ENCODE measurements around the gene FAM219B.

FAM219B gene

GRCh38 chr15:74856537-74856936 lies 50.1 kb downstream of the FAM219B start:
- H3K9me3 ChIP-seq (ENCODE audit: severe bottlenecking) = no peaks in the 10 kb centered on the region
- peaks cover 29% of the 10 kb centered on the region for H3K36me3 ChIP-seq
- DNase-seq = no peak
- no peak for TF ChIP-seq CTCF (IDR thresholded peaks at IDR 0.05; ENCODE audit: low read depth, low read length)
- H3K27ac ChIP-seq = no peak overlapping the region
- no peaks in the 10 kb centered on the region for H3K27me3 ChIP-seq (ENCODE audit: insufficient read depth, low read depth, severe bottlenecking)
- no peak overlapping the region for H3K4me3 ChIP-seq (ENCODE audit: low read depth, low read length)

- Histone ChIP-seq H3K4me3 (ENCODE audit: low read depth, low read length) (no peak overlapping the region), H3K27me3 (ENCODE audit: insufficient read depth, low read depth, severe bottlenecking) (no peaks in the 10 kb centered on the region), H3K9me3 (ENCODE audit: severe bottlenecking) (no peaks in the 10 kb centered on the region), H3K27ac (no peak overlapping the region), H3K36me3 (peaks cover 32% of the 10 kb centered on the region)
- DNase-seq = no peak
- TF ChIP-seq CTCF (IDR thresholded peaks at IDR 0.05; ENCODE audit: low read depth, low read length) = no peak
Measured at GRCh38 chr15:74855857-74856256, 50.8 kb downstream of the FAM219B start.

DNA sequence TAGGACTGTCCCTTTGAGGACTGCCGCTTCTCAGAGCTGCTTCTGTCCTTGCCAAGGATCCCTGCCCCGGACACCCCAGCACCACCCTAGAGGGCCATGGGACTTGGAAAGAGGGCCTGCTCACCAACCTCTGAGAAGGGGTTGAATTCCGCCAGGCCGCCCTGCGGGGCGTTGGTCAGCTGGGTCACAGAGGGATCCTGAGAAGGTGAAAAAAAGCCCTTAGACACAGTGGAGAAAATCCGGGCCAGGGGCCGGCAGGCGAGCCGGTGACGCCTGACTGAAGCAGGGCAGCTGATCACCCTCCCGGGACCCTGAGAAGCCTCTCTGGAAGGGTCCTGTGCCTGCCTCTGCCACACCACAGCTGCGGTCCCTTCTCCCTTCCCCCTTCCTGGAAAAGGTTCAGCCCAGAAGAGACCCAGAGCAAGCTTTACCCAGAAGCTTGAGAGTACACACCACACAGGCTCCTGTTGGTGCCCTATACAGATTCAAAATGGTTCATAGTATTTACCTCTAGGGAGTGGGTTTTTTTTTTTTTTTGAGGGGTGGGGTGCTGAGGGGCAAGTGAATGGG lies 52.1 kb downstream of the FAM219B start:
- no peaks in the 10 kb centered on the region for H3K9me3 ChIP-seq (ENCODE audit: severe bottlenecking)
- no peak overlapping the region for H3K4me3 ChIP-seq (ENCODE audit: low read depth, low read length)
- peaks cover 45% of the 10 kb centered on the region for H3K36me3 ChIP-seq
- no peak overlapping the region for H3K27ac ChIP-seq
- no peak for TF ChIP-seq CTCF (IDR thresholded peaks at IDR 0.05; ENCODE audit: low read depth, low read length)
- no peak for DNase-seq
- H3K27me3 ChIP-seq (ENCODE audit: insufficient read depth, low read depth, severe bottlenecking) = no peaks in the 10 kb centered on the region

GRCh38 chr15:74851960-74852359 lies 54.7 kb downstream of the FAM219B start:
- no peaks in the 10 kb centered on the region for H3K9me3 ChIP-seq (ENCODE audit: severe bottlenecking)
- H3K27me3 ChIP-seq (ENCODE audit: insufficient read depth, low read depth, severe bottlenecking) = no peaks in the 10 kb centered on the region
- H3K27ac ChIP-seq = no peak overlapping the region
- H3K4me3 ChIP-seq (ENCODE audit: low read depth, low read length) = no peak overlapping the region
- DNase-seq = no peak
- TF ChIP-seq CTCF (IDR thresholded peaks at IDR 0.05; ENCODE audit: low read depth, low read length) = no peak
- peaks cover 68% of the 10 kb centered on the region for H3K36me3 ChIP-seq

DNA sequence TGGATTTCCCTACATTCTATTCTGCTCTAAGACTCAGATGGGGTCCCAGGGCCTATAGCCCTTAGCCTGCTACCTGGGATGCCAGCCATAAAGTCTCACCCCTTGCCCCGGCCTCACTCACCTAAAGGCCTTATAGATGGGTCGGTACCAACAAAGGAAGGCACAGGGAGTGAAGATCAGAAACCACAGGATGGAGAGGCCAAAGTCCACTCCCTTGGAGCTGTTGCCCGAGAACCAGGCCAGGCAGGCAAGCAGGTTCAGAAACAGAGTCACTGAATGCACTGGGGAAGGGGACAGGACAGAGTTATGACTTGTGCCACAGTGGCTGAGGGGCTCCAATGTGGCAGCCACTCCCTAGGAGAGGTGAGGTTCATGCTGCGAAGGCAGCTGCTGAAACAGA lies 56.3 kb downstream of the FAM219B start:
- no peak for DNase-seq
- Histone ChIP-seq H3K27ac (no peak overlapping the region), H3K4me3 (ENCODE audit: low read depth, low read length) (no peak overlapping the region), H3K27me3 (ENCODE audit: insufficient read depth, low read depth, severe bottlenecking) (no peaks in the 10 kb centered on the region), H3K36me3 (peaks cover 79% of the 10 kb centered on the region), H3K9me3 (ENCODE audit: severe bottlenecking) (no peaks in the 10 kb centered on the region)
- TF ChIP-seq CTCF (IDR thresholded peaks at IDR 0.05; ENCODE audit: low read depth, low read length) = no peak

All from WERI-Rb-1 (cell line).